Measurements from ENCODE around the gene MYH14.

The MYH14 gene

DNA sequence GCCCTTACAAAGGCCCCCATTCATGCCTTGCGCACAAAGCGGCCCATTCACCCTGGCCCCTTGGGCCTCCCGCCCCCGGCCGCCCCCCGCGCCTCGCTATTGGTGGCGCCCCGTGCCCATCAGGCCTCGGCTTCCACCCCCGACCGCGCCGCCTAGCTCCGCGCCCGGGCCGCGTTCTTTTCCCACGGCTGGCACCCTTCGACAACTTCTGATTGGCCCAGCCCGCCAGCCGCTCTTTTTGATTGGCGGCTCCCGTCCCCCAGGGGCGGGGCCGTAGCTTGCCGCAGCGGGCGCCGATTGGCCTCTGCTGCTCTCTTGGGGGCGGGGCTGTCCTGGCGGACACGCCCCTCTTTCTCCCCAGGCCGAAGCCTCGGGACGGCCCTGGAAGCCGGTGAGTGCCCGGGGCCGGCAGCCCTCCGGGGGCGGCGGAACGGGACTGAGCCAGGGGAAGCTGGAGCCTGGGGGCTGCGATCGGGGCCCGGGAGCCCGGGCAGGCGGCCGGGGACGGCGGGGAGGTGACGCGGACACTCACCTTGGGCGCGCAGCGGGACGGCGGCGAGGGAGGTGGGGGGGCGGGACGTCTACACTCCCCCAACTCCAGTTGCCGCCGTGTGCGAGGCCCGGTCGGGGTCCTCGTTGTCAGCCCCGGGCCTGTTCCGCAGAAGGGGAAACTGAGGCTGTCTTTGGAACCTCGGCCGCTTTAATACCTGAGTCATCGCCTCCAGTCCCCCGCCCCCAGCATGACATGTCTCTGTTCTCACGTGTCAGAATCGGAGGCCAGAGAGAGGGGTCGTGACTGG lies at the start of gene MYH14:
TSS of gene MYH14 (plus strand) at position 342 of the 800 bp plus-strand sequence. CDS start 6,744 bp downstream, outside the sequence.
- peak; percentile 98 for DNase-seq (ENCODE audit: low spot score)

- no peak for DNase-seq (ENCODE audit: low spot score)
These were observed 48.9 kb upstream of the MYH14 start for GRCh38 chr19:50154529-50154928.

DNA sequence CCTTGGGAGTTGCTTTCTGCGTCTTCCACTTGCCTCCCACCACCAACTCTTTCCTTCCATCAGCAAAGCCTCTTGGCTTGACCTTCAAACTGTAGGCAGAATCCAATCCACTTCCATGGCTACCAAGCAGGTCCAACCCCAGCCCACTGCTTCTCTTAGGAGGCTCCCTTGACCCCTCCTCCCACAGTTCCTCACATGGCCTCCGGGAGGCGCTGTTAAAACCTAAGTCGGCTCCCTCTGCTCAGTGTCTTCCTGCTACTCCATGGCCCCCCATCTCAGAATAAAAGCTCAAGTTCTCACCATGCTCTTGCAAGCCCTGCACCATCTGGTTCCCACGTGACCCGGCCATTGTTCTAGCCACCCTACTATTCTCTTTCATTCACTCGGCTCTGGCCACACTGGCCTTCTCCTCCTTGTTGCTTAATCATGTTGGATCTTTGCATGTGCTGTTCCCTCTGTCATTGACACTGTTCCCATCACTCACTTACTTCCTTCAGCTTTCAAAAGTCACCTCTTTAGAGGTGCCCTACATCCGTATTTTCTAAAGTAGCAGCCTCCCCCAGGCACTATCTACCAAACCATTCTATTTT lies 47.8 kb upstream of the MYH14 start:
- no peak for DNase-seq (ENCODE audit: low spot score)

- no peak for DNase-seq (ENCODE audit: low spot score)
These were observed 44.8 kb upstream of the MYH14 start for GRCh38 chr19:50158577-50158976.

- DNase-seq (ENCODE audit: low spot score), result no peak
These were observed 44.3 kb upstream of the MYH14 start for GRCh38 chr19:50159078-50159477.

DNA sequence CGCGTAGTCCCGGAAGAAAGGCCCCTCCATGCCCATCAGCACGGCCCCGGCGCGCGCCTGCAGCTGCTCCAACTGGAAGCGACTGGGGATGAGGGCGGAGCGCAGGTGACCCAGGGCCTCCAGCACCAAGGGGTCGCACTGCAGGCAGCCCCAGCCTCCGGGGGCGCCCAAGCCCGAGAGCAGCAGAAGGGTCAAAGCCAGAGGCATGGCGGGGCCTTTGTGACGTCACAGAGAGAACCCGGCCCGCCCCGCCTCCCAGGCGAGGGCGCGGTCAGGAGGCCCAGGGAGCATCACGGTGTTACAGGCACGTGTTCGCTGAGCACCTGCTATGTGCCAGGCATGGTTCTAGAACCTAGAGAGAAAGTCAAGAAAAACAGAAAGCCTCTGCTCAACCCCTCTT lies 40.4 kb upstream of the MYH14 start, which contains the start of gene IZUMO2:
TSS of gene IZUMO2 (minus strand) at position 294 of the 400 bp plus-strand sequence. CDS start at position 207, 87 bp downstream.
- DNase-seq (ENCODE audit: low spot score), result no peak

DNA sequence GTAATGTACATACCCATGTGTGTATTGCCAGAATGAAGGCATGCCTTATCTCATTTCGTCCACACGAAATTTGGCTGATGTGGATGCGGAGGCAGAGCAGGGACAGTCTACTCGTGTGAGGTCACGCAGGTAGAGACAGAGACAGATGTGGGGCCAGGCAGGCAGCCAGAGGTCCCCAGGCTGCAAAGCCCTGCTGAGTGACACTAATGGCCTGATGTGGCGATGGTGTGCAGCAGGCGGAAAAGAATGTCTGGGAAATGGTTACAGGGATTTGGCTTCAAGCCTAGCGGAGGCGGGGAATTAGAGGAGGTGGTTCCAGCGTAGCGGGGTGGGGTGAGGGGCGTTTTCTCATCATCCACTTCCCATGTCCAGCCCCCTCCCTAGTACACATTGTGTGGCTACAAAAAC lies 36.1 kb upstream of the MYH14 start:
- no peak for DNase-seq (ENCODE audit: low spot score)

DNA sequence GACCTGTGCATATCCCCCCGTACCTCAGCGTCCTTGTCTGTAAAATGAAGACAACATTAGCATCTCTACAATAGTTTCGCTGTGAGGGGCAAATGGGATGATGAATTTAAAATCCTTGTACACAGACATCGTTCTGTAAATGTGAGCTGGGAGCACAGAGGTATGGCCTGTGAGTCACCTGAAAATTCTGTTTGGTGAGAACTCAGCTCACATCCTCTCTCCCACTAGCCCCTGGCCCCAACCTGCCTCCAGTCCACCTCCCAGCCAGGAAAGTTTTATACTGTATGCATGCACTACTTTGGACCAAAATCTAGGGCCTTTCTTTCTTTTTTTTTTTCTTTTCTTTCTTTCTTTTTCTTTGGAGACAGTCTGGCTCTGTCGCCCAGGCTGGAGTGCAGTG lies 31.7 kb upstream of the MYH14 start:
- DNase-seq (ENCODE audit: low spot score), result no peak

GRCh38 chr19:50172726-50173125 lies 30.7 kb upstream of the MYH14 start:
- DNase-seq (ENCODE audit: low spot score), result no peak

- peak; percentile 80 for DNase-seq (ENCODE audit: low spot score)
These were observed 30.3 kb upstream of the MYH14 start for GRCh38 chr19:50173127-50173526.

GRCh38 chr19:50174100-50174793 lies 29.2 kb upstream of the MYH14 start:
- DNase-seq (ENCODE audit: low spot score), result no peak

DNA sequence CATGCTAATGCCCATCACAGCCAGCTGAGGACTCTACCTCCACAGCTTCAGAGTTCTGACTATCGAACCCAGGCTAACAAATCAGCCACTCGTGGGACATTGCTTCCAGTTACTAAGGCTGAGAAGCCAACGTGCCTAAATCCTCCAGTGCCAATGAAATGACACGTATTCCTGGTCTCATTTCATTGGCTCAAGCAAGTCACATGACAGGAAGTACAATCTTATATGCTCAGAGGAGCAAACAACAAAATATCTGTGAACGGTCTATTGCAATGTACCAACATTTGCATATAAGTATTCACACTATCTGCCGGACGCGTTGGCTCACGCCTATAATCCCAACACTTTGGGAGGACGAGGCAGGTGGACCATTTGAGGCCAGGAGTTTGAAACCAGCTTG lies 27.5 kb upstream of the MYH14 start:
- no peak for DNase-seq (ENCODE audit: low spot score)

DNA sequence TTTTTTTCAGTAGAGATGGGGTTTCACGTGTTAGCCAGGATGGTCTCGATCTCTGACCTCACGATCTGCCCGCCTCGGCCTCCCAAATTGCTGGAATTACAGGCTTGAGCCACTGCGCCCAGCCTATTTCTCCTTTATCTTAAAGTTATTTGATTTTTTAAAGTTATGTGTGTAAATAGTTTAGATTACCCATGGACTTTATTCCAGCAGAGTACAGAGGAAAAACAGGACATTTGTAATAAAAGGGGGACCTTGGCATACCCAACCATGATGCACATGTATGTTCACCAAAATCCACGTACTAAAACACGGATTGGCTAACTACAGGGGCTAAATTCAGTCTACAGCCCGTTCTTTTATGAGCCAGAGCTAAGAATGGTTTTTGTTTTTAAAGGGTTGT lies 26.6 kb upstream of the MYH14 start:
- DNase-seq (ENCODE audit: low spot score), result no peak

DNA sequence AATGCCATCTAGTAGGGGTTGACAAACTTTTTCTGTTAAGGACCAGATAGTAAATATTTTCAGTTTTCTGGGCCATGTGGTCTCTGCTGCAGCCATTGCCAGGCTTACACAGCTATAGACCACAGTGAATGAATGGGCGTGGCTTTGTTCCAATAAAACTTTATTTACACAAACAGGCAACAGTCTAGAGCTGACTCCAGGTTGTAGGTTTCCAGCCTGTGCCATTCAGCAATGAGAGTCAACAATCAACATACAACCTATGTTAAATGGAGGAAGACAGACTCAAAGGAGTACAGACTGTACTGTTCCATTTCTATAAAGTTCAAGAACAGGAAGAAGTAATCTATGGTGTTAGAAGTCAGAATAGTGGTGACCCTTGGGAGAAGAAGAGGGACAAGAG lies 25.1 kb upstream of the MYH14 start:
- peak; percentile 41 for DNase-seq (ENCODE audit: low spot score)

DNA sequence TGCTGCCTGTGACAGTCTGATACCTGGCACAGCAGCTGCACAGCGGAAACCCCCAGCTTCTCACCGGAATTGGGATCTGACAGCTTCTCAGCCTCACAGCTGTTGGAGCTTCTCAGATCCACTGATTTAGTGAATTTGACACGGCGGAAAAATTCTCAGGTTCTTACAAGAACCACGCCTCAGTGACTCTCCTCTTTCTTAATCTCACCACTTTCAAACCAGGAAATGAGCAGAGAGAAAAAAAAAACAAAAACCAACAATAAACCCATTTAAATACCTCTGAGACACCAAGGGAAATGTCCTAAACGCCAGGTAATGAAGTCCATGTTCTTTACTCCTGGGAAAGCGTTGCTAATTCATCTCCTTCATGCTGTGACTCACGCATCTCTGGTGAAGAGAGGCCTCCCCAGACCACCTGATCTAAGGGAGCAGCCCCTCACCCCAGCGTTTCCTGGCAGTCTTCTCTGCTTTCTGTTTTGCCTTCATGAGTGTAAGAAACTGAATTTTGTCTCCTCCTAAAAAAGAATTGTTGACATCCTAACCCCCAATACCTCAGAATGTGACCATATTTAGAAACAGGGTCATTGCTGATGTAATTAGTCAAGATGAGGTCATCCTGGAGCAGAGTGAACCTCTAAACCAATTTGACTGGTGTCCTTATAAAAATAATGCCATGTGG lies 24.4 kb upstream of the MYH14 start:
- DNase-seq (ENCODE audit: low spot score), result peak; percentile 77

DNA sequence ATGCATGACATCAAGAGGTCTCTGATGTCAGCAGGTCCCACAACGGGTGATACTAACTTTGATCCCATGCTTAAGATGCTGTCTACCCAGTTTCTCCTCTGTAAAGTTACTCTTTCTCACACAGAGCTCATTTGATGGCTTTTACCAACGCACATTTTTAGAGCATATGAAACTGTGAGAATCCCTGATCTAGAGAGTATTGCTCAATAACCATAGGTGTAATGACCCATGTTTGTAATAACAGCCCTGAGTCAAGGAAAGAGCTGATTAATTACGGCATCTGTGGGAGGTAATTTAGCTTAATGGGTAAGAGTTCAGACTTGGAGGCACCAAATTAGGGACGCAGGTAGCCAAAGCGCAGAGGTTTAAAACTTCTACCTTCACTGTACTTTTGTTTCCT lies 22.3 kb upstream of the MYH14 start:
- DNase-seq (ENCODE audit: low spot score), result no peak

DNA sequence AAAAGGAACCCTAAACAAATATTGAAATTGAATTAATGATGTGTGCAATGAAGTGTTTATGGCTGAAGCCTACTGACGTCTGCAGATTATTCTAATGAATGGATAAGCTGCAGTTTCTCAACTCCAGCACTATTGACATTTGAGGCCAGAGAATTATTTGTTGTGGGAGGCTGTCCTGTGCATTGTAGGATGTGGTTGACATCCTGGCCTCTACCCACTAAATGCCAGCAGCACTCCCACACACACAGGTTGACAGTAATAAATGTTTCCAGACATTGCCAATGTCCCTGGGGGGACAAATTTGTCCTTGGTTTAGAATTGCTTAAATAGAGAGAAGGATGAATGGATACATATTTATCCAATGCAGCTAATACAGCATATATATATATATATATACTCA lies 19.2 kb upstream of the MYH14 start:
- DNase-seq (ENCODE audit: low spot score), result no peak

DNA sequence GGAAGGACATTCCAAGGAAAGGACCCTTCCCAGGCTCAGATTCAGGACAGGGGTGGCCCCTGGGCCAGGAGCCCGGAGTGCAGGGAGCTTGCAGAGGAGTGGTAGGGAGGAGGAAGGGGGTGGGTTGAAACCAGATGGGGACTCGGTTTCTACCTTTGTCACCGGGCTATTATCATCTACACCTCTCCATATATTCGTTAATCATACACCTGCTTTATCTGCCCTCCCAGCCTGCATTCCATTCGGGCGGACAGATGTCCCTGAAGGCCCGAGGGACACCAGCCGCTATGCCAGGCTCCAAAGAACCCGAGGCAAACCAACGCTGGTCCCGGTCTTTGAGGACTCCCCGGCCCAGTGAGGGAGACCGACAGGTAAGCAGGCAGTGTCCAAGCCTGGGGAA lies 15.5 kb upstream of the MYH14 start:
- DNase-seq (ENCODE audit: low spot score), result no peak

DNA sequence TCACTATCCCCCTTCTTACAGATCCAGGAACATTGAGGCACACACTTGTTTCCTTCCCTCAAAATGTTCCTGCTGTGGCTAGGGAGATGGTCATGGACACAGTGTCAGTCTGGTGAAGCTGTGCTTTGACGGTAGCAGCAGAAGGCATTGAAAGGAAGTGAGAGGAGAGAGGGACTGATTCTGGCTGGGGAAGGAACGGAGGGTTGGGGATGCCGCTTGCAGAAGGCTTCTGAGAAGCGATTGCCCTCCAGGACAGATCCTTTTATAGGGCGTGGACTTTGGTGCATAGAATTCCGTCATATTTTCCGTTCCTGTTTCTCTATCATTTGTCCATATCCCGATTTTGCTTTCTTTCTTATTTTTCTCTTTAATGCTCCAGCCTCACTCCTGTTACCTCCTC lies 14.1 kb upstream of the MYH14 start:
- no peak for DNase-seq (ENCODE audit: low spot score)

DNA sequence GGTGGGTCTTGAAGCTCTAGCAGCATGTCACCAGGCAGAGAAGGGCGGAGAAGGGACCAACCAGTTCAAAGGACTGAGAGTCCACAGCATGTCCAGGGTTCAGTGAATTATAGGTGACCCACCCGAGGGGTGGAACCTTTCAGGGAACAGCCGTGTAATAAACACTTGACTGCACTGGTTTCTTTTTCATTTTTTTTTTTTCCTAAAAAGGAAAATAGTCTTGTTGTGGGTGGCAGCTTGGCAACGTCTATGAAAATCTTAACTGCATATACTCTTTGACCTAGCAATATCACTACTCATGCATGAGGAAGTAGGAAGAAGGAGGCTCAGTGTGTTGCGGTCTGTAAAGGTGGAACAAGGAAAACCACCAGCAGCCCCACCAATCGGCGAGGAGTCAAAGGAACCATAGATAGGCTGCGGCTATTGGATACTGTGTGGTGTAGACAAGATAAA lies 13.0 kb upstream of the MYH14 start:
- peak; percentile 83 for DNase-seq (ENCODE audit: low spot score)

DNA sequence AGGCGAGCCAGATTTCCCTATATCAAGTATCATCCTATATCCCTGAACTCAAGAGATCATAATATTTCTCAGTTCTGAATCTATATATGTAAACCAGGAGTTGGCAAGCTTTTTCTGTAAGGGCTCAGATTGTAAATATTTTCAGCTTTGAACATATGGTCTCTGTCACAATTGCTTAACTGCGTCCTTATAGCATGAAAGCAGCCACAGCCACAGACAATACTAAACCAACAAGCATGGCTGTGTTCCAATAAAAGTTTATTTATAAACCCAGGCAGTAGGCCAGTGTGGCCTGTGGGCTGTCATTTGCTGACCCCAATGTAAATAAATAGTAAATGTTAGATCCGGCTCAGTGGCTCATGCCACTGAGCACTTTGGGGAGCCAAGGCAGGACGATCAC lies 12.2 kb upstream of the MYH14 start:
- peak; percentile 49 for DNase-seq (ENCODE audit: low spot score)

- no peak for DNase-seq (ENCODE audit: low spot score)
These were observed 10.8 kb upstream of the MYH14 start for GRCh38 chr19:50192463-50193211.
